Erythroblast (primary cell): ENCODE measurements around the gene FLT1.

Experiments
- GATA1 ChIP-seq: IDR thresholded peaks from 2 replicates; pipeline ENCODE4 v1.6.1; 2011; ENCODE audit warnings: low read depth, mild to moderate bottlenecking, control low read depth, low read length, moderate library complexity
- POLR2A ChIP-seq: IDR thresholded peaks from 2 replicates; pipeline ENCODE4 v1.6.1; 2011; ENCODE audit warnings: mild to moderate bottlenecking, low read length

GRCh38 chr13:28326056-28326455 lies 168.9 kb downstream of the FLT1 start:
- TF ChIP-seq POLR2A (no peak), GATA1 (no peak)
